NCI-H1436 treated with DMSO at 0.1 percent for 48 hours (cell line): ENCODE data around the gene HOXA11.

Experiments
- DNase-seq: peaks from one replicate; lab custom pipeline; 2025; lab: John Stamatoyannopoulos, UW

The HOXA11 gene

GRCh38 chr7:27180431-27181420 lies 4.3 kb downstream of the HOXA11 start:
- DNase-seq: no peak

- DNase-seq: no peak
Observed at GRCh38 chr7:27179503-27180430, 5.3 kb downstream of the HOXA11 start.

DNA sequence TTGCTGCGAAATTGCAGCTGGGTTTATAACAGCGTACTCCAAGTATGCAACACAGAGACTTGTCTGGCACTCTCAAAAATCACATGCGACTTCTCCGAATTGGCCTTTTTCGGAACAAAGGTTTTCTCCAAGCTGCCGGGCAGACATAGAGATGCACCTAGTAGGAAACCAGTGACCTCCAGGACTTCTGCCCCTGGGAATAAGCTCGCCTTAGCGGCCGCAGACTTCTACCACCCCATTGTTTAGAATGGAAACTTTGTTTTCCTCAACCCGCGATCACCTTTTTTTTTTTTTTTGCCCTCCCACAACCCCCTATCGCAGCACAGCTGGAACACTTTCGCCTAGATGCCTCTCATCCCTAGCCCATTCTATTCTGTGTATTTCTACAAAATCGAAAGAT lies 6.0 kb downstream of the HOXA11 start:
- DNase-seq: no peak

- DNase-seq: no peak
Observed at GRCh38 chr7:27178366-27178765, 6.7 kb downstream of the HOXA11 start.

GRCh38 chr7:27177795-27178320 lies 7.2 kb downstream of the HOXA11 start:
- DNase-seq: no peak

DNA sequence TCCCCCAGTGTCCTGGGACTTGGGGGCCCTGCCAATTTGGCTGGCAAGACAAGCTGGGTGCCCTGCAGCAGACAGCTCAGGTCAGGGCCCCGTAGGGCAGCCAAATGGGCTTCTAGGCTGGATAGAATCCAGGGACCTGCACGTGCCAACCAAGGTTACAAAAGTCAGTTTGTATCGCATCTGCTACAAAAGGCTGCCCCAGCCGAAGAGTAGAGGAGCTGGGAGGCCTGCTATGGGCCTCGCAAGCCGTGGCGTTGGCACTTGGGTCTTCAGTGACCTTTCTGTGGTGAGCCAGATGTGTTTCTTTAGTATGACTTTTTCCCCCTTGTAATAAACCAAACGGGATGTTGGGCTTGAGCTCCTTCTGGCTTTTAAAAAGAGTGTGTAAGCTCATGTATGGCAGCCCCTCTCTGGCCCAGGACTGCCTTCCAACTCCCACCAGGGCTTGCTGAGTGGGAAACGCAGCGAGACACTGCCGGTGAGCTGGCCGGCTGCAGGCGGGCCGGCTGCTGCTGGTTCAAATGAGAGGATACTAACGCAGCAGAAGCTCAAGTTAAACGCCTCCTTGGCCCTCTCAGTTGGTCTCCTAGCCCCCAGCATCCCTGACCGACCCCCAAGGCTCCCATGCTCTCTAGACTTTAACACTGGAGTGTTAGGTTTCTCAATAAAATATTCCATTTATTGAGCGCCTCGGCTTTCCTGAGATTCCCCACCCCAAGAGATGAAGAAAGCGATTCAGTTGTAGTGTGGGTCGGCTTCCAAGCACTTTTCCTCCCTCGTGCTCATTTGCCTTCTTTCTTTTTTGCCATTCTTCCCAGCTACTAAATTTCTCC lies 7.9 kb downstream of the HOXA11 start:
- DNase-seq: no peak

GRCh38 chr7:27176524-27176845 lies 8.5 kb downstream of the HOXA11 start:
- DNase-seq: no peak

DNA sequence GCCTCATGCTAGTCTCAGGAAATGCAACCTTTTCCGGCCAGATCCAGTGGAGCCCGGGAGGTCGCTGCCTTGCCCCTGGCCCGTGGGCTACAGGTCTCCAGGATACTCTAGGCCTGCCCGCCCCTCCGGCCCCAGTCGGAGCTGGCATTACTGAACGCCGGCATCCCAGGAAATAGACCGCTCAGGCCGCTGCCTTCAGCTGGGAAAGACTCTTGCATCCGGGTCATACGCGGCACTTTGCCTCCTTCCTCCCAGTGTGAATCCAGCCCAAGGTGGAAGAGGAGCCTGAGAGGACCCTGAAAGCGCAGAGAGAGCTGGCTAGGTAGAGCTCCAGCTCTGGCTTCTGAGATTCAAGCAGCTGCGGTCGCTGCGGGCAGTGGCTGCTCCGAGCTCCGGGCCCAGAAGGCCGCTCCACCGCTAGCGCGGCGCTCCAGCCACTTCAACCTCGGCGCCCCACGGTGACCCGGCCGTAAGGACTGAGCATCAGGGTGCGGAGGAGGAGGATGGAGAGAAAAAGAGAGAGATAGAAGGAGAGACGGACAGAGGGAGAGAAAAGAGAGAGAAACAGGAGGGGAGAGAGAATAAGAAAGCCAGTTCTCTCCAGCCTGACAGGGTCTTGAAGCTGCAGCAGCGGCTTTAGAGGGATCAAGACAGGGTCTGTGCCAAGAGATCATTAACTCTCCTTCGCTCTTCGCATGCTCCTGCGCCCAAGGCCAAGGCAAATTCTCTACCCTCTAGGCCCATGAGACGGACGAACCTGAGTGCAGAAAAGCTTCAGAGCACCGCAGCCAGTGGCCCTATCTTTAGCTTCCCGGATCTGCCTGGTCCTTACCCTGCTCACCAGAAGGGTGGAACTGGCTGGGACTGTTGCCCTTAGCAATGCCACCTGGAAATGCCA lies 9.2 kb downstream of the HOXA11 start:
- DNase-seq: no peak

DNA sequence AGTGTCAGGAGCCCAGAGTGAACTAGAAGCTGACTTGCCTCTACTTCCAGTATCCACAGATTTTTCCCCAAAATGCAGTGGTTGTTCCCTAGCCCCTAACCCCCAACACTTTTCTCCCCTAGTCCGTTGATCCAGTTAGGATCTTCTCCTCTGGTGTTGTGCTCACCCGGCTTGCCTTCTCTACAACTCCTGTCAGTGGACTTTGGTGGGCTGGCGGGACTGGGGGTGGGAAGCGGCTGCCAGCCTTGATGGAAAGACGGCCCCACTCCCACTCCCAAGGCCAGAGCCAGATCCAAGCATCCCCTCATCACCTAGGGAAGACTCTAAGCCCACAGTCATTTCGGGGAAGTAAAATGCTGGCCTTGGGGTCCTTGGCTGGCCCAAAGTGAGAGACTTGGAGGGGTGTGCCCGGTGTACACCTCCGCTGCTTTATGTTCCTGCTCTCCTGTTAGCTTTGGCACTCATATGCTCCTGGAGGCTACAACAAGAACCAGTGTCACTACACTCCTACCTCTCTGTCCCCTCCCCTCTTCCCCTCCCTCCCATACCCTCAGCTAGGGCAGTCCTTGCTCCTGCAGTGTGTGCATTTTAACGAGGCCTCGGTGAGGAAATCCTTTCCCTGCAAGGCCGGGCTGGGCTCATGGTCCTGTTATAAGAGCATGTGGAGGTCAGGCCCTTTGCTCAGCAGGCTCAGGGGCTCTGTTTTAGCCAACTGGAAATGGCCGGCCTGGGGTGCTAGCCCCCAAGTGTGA lies 10.0 kb downstream of the HOXA11 start:
- DNase-seq: no peak

- DNase-seq: no peak
Observed at GRCh38 chr7:27173956-27174873, 10.8 kb downstream of the HOXA11 start, which contains the start of gene HOXA10. TSS of gene HOXA10 (minus strand) at chr7:27174320. CDS start at chr7:27174306, 14 bp downstream.

GRCh38 chr7:27173511-27173955 lies 11.5 kb downstream of the HOXA11 start:
- no peak for DNase-seq

DNA sequence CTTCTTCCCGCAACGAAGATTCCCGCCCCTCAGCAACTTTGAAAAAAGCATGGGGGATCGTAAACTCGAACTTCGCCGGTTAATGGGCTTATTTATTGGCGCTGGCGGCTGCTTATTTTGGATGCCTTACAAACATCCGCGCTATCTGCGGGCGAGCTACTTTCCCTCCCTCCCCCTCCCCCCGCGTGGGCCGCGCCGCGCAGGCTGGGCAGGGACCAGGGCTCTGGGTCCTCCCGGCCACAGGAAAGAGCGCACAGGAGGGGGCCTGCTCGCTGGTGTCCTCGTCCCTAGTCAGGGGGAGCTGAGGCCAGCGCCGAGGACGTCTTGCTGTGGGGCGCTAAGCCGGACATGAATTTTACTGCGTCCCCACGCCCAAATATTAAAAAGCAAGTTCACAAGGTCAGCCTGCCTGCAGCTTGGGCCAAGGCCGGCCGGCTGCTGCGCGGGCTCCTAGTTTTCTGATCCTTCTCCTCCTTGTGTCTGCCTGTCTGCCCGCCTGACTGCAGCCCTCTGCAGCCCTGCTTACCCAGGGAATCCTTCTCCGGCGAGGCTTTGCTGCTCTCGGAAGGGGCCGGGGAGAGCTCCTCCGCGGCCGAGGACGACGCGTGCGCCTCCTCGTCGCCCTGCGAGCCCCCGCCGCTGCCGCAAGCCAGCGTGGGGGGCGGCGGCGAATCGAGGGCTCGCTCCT lies 12.1 kb downstream of the HOXA11 start:
- DNase-seq: no peak

- DNase-seq: no peak
Observed at GRCh38 chr7:27172315-27172774, 12.7 kb downstream of the HOXA11 start.

DNA sequence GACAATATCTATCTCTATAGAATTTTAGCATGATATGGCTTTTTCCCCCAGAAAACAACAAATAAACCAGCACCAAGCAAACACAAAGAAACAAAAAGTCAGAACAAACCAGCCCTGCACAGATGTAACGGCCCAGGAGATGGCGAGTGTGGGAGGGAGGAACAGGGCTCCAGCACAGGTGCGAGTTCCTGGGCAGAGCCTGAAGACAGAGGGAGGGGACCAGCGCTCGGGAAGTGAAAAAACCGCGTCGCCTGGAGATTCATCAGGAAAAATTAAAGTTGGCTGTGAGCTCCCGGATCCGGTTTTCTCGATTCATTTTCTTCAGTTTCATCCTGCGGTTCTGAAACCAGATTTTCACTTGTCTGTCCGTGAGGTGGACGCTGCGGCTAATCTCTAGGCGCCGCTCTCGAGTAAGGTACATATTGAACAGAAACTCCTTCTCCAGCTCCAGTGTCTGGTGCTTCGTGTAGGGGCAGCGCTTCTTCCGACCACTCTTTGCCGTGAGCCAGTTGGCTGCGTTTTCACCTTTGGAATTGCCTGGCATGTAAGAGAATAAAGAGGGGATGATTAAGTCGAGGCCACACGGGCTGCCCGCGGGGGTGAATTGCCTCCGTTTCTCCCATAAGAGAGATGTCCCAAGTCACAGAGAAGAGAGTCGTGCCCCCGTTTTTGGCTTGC lies 13.3 kb downstream of the HOXA11 start:
- no peak for DNase-seq

GRCh38 chr7:27171325-27171636 lies 13.8 kb downstream of the HOXA11 start:
- no peak for DNase-seq

DNA sequence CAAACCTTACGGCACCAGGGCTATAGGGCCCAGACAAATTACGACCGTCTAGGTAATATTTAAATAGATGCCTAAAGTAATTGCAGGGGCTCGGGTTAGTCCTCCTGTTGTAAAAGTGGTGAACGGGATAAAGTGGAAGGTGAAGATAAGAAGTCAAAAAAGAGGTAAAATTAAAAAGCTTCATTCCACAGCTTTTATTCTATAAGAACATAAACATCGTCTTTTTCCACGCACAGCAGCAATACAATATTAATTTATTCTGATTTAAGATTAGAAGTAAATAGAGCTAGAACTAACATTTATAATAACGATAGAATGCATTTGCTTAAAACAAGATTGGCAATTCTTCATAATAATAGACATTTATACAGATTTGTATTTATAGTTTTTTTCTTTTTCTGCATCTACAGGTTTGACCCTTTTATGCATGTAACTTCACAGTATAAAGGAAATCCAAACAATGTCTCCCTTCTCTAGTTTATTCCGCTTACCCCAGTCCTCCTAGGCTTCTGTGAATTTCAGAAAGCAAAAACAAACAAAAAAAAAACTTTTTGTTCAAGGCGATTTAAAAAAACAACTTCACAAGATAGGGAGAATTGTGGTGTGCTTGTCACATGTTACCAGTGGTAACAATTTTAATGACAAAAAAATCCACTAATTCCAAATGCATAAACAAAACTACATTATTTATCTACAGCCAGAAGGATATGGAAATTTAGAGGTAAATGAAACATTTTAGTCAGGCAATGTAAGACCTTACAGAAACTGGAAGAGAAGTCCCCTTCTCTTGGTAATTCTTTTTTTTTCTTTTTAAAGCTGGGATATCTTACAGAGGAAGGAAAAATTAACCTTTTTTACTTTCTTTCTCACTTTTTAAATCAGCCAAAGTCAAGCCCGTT lies 14.4 kb downstream of the HOXA11 start:
- DNase-seq: no peak
